H7 (cell line): ENCODE data around the gene KCNH2. TPM values are rescaled to one million over a fixed set of nuclear protein-coding genes. Genes with fewer than 3 reads are reported as not detected.
A peak's percentile ranks its signal among the peaks of the same experiment; 100 is the strongest.

Experiments used
- DNase-seq: peaks from one replicate; pipeline ENCODE4 v3.0.0; 2012
- H3K27me3 ChIP-seq: 2 replicates; pipeline ENCODE4 v1.6.0; 2011; ENCODE audit warnings: mild to moderate bottlenecking, low read length; ENCODE audit not compliant: control insufficient read depth, insufficient read depth
- H3K36me3 ChIP-seq: replicated peaks from 2 replicates; pipeline ENCODE4 v1.5.1; 2011; ENCODE audit warnings: low read length; ENCODE audit not compliant: control insufficient read depth, insufficient read depth
- H3K4me3 ChIP-seq: 2 replicates; pipeline ENCODE4 v1.5.1; 2011; ENCODE audit warnings: low read depth, mild to moderate bottlenecking, control low read depth, low read length, moderate library complexity; ENCODE audit not compliant: insufficient read depth
- total RNA-seq: library from RNA; depleted of rRNA; stranded (reverse); fragments of >200 nt; shearing (Covaris generic); gene quantifications from 2 replicates; pipeline ENCODE4 v1.2.3, GENCODE V29; 2014

KCNH2 gene
- total RNA-seq, 1 experiment from 2014 or later: 9.5 TPM

DNA sequence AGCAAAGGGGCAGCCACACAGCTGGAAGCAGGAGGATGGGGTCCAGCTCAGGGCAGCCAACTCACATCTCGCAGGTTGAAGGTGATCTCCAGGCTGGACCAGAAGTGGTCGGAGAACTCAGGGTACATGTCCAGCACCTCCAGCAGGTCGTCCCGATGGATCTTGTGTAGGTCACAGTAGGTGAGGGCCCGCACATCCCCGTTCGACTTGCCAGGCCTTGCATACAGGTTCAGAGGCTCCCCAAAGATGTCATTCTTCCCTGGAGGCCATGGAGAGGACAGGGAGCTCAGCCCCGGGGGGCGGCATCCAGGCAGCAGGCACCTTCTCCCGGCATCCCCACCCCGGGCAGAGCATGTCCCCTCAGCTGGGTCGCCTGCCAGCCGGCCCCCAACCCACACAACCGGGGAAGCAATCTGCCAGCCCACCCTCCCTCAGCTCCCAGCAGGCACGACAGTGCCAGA is 29.3 kb downstream of the KCNH2 start:
- no peaks in the 10 kb centered on the region for H3K36me3 ChIP-seq
- no peak overlapping the region for H3K4me3 ChIP-seq
- H3K27me3 ChIP-seq: peaks cover 16% of the 10 kb centered on the region
- peak; percentile 65 for DNase-seq

DNA sequence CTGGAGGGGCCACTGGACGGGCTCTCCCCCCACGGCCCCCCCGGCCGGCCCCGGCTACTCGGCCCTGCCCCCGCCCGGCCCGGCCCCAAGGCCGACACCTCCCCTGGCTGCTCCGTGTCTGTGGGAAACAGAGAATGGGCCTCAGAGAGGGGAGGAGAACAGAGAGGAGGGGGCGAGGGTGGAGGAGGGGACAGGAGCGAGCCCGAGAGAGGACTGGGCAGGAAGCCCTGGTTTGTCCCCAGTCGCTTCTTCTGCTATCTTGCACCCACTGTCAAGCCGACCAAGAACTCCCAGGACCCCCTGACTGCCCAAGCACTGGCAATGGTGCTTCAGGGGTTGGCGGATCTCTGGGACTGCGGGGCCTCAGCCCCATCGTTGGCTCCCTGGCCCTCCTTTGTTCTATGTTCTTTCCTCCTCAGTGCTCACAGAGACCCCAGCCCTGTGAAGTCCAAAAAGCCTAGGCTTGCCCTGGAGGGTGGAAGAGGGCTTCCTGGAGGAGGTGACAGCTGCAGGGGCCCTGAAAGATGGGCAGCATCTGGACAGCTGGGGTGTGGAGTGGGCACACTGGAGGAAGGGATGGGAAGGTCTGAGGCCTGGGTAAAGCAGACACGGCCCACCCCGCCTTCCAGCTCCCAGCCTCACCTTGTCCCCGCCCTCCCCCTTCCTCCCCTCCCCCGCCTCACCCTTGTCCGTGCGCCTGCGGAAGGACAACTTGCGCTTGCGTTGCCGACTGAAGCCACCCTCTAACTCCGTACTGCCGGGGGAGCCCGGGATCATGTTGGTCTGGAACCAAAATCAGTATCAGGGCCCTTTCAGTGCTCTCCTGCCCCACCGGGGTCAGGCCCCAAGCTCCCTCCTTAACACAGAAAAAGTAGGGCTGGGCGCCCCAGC is 30.1 kb downstream of the KCNH2 start:
- peak; percentile 92 for DNase-seq

DNA sequence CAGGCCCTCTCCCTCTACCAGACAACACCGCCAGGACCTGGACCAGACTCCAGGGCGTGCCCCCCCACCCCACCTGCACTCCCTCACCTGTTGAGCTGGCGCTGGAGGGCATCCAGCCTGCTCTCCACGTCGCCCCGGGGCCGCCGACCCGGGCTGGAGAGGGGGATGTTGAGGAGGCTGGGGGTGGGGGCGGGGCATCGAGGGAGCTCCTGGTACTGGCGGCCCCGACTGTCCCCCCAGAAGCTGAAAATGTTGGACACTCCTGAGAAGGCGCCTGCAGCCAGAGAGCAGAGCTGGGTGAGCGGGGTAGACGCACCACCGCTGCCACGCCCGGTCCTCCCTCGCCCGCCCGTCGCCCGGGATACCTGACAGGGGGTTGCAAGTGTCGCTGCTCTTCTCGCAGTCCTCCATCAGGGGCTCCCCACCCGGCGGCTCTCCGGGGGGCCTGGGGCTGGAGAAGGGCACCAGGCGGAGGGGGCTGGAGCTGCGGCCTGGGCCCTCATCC is 30.8 kb downstream of the KCNH2 start:
- Histone ChIP-seq H3K36me3 (no peaks in the 10 kb centered on the region), H3K27me3 (peaks cover 16% of the 10 kb centered on the region), H3K4me3 (peak overlapping the region; percentile 31; the same call in 1 of the 2 replicates)
- DNase-seq: peak; percentile 82

More for the DNA sequence above, 30.1 kb downstream of the KCNH2 start:
- Histone ChIP-seq H3K36me3 (no peaks in the 10 kb centered on the region), H3K27me3 (peaks cover 16% of the 10 kb centered on the region), H3K4me3 (peak overlapping the region; percentile 31; the same call in 1 of the 2 replicates)

DNA sequence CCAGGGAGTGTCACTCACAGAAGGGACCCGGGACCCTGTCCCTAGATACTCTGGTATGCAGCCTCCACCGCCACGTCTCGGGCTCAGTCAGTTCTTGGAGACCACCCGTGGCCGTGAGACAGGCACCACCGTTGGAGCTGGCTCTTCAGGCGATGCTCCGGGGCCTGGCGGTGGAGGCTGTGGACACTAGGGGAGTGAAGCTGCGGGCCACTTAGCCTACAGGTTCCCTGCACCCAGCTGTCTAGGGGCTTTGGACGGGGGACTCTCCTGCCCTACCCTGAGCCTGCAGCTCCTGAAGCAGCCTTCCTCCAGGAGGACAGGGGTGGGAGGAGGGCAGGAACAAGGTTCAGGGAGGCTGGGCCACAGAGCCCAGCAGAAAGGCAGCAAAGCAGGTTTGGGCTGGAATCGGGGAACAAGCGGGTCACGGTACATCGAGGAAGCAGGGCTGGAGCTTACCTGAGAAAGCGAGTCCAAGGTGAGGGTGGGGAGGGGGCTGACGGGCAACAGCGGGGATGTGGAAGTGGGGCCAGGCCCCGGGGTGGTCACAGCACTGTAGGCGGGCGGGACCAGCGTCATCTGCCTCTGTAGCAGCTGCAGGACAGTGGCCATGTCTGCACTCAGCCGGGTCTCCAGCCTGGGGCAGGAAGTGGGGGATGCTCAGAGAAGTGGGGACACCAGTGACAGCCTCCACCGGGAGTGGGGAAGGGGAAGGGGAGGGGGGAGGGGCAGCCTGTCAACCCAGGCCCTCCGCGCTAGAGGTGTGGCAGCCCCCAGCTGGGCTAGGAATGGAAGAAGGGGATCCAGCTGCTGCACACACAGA is 31.5 kb downstream of the KCNH2 start:
- peak; percentile 68 for DNase-seq
- Histone ChIP-seq H3K4me3 (no peak overlapping the region; the same call in 1 of the 2 replicates), H3K27me3 (peaks cover 16% of the 10 kb centered on the region), H3K36me3 (no peaks in the 10 kb centered on the region)

DNA sequence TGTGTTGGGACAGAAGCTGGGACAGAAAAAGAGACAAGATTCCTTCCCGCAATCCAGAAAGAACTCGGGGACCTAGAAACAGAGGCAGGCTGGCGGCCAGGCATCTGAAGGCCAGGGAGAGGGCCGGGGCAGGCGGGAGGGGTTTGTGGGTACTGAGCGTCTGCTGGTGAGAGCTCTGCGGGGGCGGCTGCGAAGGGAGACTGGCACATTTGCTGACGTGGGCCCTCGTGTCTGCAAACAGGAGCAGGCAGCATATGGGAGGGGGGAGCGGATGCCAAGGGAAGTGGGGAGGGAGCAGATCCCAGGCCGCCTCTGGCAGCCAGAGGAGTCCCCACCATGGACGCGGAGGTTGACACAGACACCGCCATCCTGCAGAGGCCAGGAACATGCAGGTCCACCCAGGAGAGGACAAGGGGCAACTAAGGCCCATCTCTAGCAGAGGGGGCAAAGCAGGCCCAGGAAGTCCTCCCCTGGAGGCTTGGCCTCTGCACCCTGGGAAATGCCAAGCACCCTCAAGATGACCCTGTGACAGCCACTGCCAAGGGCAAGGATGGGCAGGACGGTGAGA is 32.2 kb downstream of the KCNH2 start:
- Histone ChIP-seq H3K36me3 (no peaks in the 10 kb centered on the region), H3K27me3 (peaks cover 16% of the 10 kb centered on the region), H3K4me3 (no peak overlapping the region)
- DNase-seq: peak; percentile 65

DNA sequence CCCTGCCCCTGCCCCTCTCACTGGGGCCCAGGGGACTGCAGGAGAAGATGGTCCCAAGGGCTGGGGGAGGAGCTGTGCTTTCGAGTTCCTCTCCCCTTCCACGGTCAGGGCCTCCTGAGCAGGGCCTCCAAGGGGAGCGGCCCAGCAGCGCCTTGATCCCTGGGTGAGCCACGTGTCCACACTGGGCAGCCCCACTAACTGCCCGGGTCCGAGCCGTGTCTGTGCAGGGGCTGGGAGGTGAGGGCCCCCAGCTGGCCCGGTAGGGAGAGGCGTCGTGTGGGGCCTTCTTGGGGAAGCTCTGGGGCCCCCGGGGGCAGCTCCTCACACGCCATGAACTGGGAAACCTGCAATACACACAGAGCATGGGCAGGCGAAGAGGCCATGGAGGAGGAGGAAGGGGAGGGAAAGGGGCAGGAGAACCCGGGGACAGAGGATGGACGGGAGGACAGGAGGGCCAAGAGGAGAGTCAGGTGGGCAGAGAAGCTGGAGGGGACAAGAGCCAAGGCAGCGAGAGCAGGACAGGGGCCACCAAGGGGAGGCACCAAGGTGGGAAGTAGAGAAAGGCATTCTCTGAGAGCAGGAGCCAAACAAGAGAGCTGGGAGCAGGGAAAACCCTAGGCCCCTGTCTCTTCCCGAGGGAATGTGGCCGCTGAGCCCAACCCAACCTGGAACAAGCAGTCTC is 32.8 kb downstream of the KCNH2 start:
- H3K27me3 ChIP-seq: peaks cover 16% of the 10 kb centered on the region
- no peak overlapping the region for H3K4me3 ChIP-seq
- no peaks in the 10 kb centered on the region for H3K36me3 ChIP-seq
- peak; percentile 62 for DNase-seq

DNA sequence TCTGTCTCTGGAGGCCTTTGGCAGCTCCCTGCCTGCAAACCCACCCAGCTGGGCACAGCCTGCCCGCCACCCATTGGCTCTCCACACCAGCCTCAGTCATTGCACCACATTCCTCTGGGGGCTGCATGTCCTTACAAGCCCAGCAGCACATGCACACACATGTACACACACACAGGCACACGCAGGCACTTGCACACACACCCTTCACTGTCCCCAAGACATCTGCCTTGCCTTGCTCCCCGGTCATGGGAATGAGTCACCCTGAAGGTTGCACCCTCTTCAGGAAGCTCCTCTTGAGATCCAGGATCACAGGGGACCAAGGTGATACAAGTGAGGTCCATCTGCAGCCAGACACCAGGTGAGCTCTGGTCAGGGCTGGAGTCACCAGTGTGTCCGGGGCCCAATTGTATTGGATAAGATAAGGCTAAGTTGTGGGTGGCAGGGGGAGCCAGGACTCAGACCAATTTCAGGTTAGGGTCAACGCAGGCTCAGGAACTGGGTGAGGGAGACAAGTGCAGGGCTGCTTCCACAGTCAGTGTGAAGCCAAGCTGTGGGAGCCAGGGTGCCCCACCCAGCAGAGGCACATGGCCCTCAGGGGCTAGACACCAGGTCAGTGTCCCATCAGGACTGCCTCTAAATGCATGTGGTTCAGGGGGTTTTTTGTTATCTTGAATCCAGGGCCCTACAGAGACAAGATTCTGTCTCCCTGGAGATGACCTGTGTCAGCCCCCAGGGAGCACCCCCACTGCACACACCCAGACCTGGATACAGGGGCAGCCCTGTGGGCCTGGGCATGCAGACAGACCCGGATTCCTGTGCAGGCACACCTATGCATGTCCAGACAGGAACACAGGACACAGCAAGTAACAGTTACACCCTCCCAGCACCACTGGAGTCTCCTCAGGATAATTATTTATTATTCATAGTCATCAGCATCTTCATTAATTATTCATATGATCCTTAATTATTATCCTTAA is 33.8 kb downstream of the KCNH2 start:
- DNase-seq: peak; percentile 28
- Histone ChIP-seq H3K36me3 (no peaks in the 10 kb centered on the region), H3K27me3 (peaks cover 16% of the 10 kb centered on the region), H3K4me3 (no peak overlapping the region)

GRCh38 chr7:150943453-150943814 is 34.7 kb downstream of the KCNH2 start:
- Histone ChIP-seq H3K27me3 (peaks cover 12% of the 10 kb centered on the region), H3K36me3 (no peaks in the 10 kb centered on the region), H3K4me3 (no peak overlapping the region)
- DNase-seq: no peak

GRCh38 chr7:150942591-150943452 is 35.3 kb downstream of the KCNH2 start:
- Histone ChIP-seq H3K27me3 (peaks cover 8% of the 10 kb centered on the region), H3K4me3 (no peak overlapping the region), H3K36me3 (no peaks in the 10 kb centered on the region)
- no peak for DNase-seq

DNA sequence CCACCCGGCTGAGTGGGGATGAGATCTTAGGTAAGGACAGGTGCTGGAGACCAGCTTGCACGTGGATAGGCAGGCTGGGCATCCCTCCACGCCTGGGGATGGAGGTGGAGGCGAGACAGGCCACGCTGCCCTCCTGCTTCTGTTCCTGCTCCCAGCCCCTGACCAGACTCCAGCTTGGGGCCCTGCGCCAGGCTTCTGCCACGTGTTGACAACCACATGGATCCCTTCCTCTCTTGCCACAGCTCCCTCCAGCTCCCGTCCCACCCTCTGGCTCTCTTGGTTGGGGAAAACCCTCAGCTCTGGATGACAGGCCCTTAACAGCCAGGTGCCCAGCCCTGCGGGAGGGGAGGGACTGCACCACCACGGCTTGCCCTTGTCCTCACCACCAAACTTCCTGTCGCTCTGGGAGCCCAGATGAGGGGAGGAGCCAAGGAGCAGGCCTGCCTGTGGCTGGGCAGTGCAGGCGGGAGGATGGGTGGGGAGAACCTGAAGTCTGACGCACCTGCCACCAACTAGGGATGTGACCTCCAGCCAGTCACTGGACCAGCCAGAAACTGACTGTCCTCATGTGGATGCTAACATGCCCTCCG is 36.0 kb downstream of the KCNH2 start:
- peak; percentile 81 for DNase-seq
- H3K27me3 ChIP-seq: peaks cover 6% of the 10 kb centered on the region
- H3K4me3 ChIP-seq: no peak overlapping the region
- H3K36me3 ChIP-seq: no peaks in the 10 kb centered on the region

GRCh38 chr7:150941351-150942000 is 36.6 kb downstream of the KCNH2 start:
- Histone ChIP-seq H3K27me3 (peaks cover 2% of the 10 kb centered on the region; the same call in 1 of the 2 replicates), H3K36me3 (no peaks in the 10 kb centered on the region), H3K4me3 (no peak overlapping the region)
- DNase-seq: peak; percentile 29
